HG02840 (cell line): ENCODE data around the gene SEPTIN8.
A peak's percentile ranks its signal among the peaks of the same experiment; 100 is the strongest.

Experiments used
- ATAC-seq: cut with Tn5 transposase; IDR thresholded peaks from one replicate; pipeline ENCODE4 v1.9.1; 2021; ENCODE audit warnings: mild to moderate bottlenecking, moderate library complexity, moderate number of reproducible peaks; ENCODE audit not compliant: unreplicated experiment, low FRiP score

The SEPTIN8 gene

GRCh38 chr5:132752581-132753125 lies 24.4 kb downstream of the SEPTIN8 start:
- ATAC-seq = no peak

- ATAC-seq = no peak
Measured at GRCh38 chr5:132751971-132752580, 25.0 kb downstream of the SEPTIN8 start.

GRCh38 chr5:132751444-132751843 lies 25.6 kb downstream of the SEPTIN8 start:
- ATAC-seq = peak; percentile 35

GRCh38 chr5:132750471-132751230 lies 26.4 kb downstream of the SEPTIN8 start:
- no peak for ATAC-seq

- no peak for ATAC-seq
Measured at GRCh38 chr5:132749506-132749905, 27.5 kb downstream of the SEPTIN8 start.

- ATAC-seq = no peak
Measured at GRCh38 chr5:132748522-132749000, 28.5 kb downstream of the SEPTIN8 start.

GRCh38 chr5:132747616-132748440 lies 29.2 kb downstream of the SEPTIN8 start:
- no peak for ATAC-seq

GRCh38 chr5:132746954-132747615 lies 30.0 kb downstream of the SEPTIN8 start, which contains the start of gene CCNI2:
CCNI2 (plus strand) TSS chr5:132747426; CDS start chr5:132747496, 70 bp downstream.
- no peak for ATAC-seq

GRCh38 chr5:132746592-132746953 lies 30.5 kb downstream of the SEPTIN8 start:
- no peak for ATAC-seq

- ATAC-seq = no peak
Measured at GRCh38 chr5:132744659-132745058, 32.4 kb downstream of the SEPTIN8 start.

GRCh38 chr5:132742626-132743025 lies 34.4 kb downstream of the SEPTIN8 start:
- no peak for ATAC-seq

GRCh38 chr5:132742158-132742557 lies 34.9 kb downstream of the SEPTIN8 start:
- no peak for ATAC-seq

GRCh38 chr5:132739232-132739631 lies 37.8 kb downstream of the SEPTIN8 start:
- no peak for ATAC-seq

GRCh38 chr5:132737982-132738681 lies 38.9 kb downstream of the SEPTIN8 start:
- ATAC-seq = no peak

GRCh38 chr5:132736853-132737833 lies 39.9 kb downstream of the SEPTIN8 start, which contains the start of gene KIF3A:
KIF3A (minus strand) TSS chr5:132737546; CDS start chr5:132737419, 127 bp downstream.
- peak; percentile 89 for ATAC-seq

GRCh38 chr5:132734687-132735086 lies 42.4 kb downstream of the SEPTIN8 start:
- ATAC-seq = no peak

- ATAC-seq = no peak
Measured at GRCh38 chr5:132733499-132734148, 43.4 kb downstream of the SEPTIN8 start.

GRCh38 chr5:132729896-132730295 lies 47.1 kb downstream of the SEPTIN8 start:
- no peak for ATAC-seq
